HepG2 (cell line): ENCODE data around the gene ZBTB2. TPM values are rescaled to one million over a fixed set of nuclear protein-coding genes. Genes with fewer than 3 reads are reported as not detected.

ENCODE experiments used
- ATAC-seq: fragments of 200-7000 bp; cut with Tn5 transposase; 3 replicates; pipeline ENCODE4 v1.9.1; 2020; ENCODE audit warnings: mild to moderate bottlenecking, moderate library complexity
- BruUV-seq: library from RNA; stranded (reverse); fragments of 400-500 nt; replicated peaks from 2 replicates; lab custom pipeline; 2021; lab: Mats Ljungman, UMichigan
- CTCF ChIA-PET: fragments of 300-600 bp; formaldehyde crosslinking; extraction: SDS; loops from one replicate; lab custom pipeline; 2021; ENCODE audit warnings: low total read pairs, inconsistent platforms, low intra/inter-chr PET ratio; lab: Yijun Ruan, JAX
- POLR2A ChIA-PET: fragments of 350-600 bp; sonication (Branson Sonifier 250); formaldehyde crosslinking; loops from one replicate; lab custom pipeline; 2020; ENCODE audit warnings: antibody characterized with exemption, inconsistent platforms; lab: Yijun Ruan, JAX
- DNase-seq: peaks from one replicate; pipeline ENCODE4 v3.0.0-alpha.2; 2015; ENCODE audit warnings: low spot score
- FAIRE-seq: peaks from 3 replicates; lab custom pipeline; 2011; peaks lifted over from hg19 to GRCh38; lab: Jason Lieb, UNC
- H2AFZ ChIP-seq: one replicate; pipeline ENCODE4 v1.6.1; 2011; ENCODE audit warnings: low read length, inconsistent platforms
- H3K27ac ChIP-seq: fragments of 300-600 bp; 3 replicates; pipeline ENCODE4 v1.8.0; 2011; ENCODE audit warnings: mixed run types, mild to moderate bottlenecking, mixed read lengths, low read length, inconsistent platforms; ENCODE audit not compliant: insufficient read depth; ENCODE audit errors: extremely low read length
- H3K27me3 ChIP-seq, 2 experiments: fragments of 200-600 bp in 1 of 2; 2 replicates in 1 of 2; 3 replicates in 1 of 2; pipeline versions ENCODE4 v1.6.0 to v1.8.0; 2011; ENCODE audit warnings: low read length in 2 of 2, mild to moderate bottlenecking in 2 of 2, moderate library complexity in 2 of 2, inconsistent platforms in 1 of 2; ENCODE audit not compliant: insufficient read depth in 2 of 2, control insufficient read depth in 1 of 2
- H3K36me3 ChIP-seq, 2 experiments: fragments of 200-600 bp in 1 of 2; replicated peaks in 1 of 2; 2 replicates in 1 of 2; 3 replicates in 1 of 2; pipeline versions ENCODE4 v1.5.1 to v1.8.0; 2011; ENCODE audit warnings: low read length in 2 of 2, inconsistent platforms in 1 of 2; ENCODE audit not compliant: insufficient read depth in 2 of 2, control insufficient read depth in 1 of 2
- H3K4me1 ChIP-seq: 2 replicates; pipeline ENCODE4 v1.5.1; 2012; ENCODE audit warnings: low read length, inconsistent platforms; ENCODE audit not compliant: insufficient read depth
- H3K4me2 ChIP-seq: 2 replicates; pipeline ENCODE4 v1.6.0; 2011; ENCODE audit warnings: low read depth, low read length, inconsistent platforms
- H3K4me3 ChIP-seq, 3 experiments: fragments of 200-600 bp in 1 of 3; sonication (generic), shearing (Covaris generic) in 1 of 3; replicated peaks in 1 of 3; 2 replicates each; pipeline ENCODE4 v1.5.1; 2011 to 2016; ENCODE audit warnings: low read length in 3 of 3, inconsistent platforms in 2 of 3, low read depth in 2 of 3, mild to moderate bottlenecking in 2 of 3, control low read depth in 1 of 3, mixed read lengths in 1 of 3; ENCODE audit not compliant: insufficient read depth in 1 of 3
- H3K79me2 ChIP-seq: one replicate; pipeline ENCODE4 v1.6.1; 2011; ENCODE audit warnings: low read length, inconsistent platforms; ENCODE audit not compliant: insufficient read depth
- H3K9ac ChIP-seq: 2 replicates; pipeline ENCODE4 v1.6.0; 2011; ENCODE audit warnings: mild to moderate bottlenecking, low read depth, low read length, inconsistent platforms; ENCODE audit not compliant: insufficient read depth
- H3K9me3 ChIP-seq: 2 replicates; pipeline ENCODE4 v1.5.1; 2012; ENCODE audit warnings: mild to moderate bottlenecking, low read length
- H4K20me1 ChIP-seq: 2 replicates; pipeline ENCODE4 v1.6.0; 2011; ENCODE audit warnings: inconsistent platforms, mild to moderate bottlenecking, low read length, moderate library complexity; ENCODE audit not compliant: insufficient read depth
- EP300 ChIP-seq, 3 experiments: sonication (generic) in 1 of 3; formaldehyde crosslinking in 1 of 3; IDR thresholded peaks; 2 replicates each; pipeline versions ENCODE4 v1.5.1 to v1.6.1; 2011 to 2020; ENCODE audit warnings: low read depth in 2 of 3, low read length in 2 of 3, borderline replicate concordance in 1 of 3, improper control_type of control experiment in 1 of 3, mild to moderate bottlenecking in 1 of 3, missing genetic modification reagents in 1 of 3, moderate library complexity in 1 of 3
- FOSL1 ChIP-seq: sonication (generic); formaldehyde crosslinking; IDR thresholded peaks from 2 replicates; pipeline ENCODE4 v1.9.0; 2021; ENCODE audit warnings: missing genetic modification reagents, borderline replicate concordance
- FOSL2 ChIP-seq: sonication (generic); formaldehyde crosslinking; IDR thresholded peaks from 2 replicates; pipeline ENCODE4 v1.4.0; 2020; ENCODE audit warnings: missing genetic modification reagents
- FOXA3 ChIP-seq: IDR thresholded peaks from 2 replicates; pipeline ENCODE4 v1.6.1; 2016; ENCODE audit warnings: missing genetic modification reagents, missing compliant biosample characterization
- GLI4 ChIP-seq: sonication (generic); formaldehyde crosslinking; IDR thresholded peaks from 2 replicates; pipeline ENCODE4 v1.5.1; 2020; ENCODE audit warnings: missing genetic modification reagents, mild to moderate bottlenecking, moderate library complexity, borderline replicate concordance
- HDAC2 ChIP-seq: sonication (generic); formaldehyde crosslinking; IDR thresholded peaks from 2 replicates; pipeline ENCODE4 v1.4.0; 2020; ENCODE audit warnings: missing genetic modification reagents
- KLF16 ChIP-seq, 2 experiments: sonication (generic) in 1 of 2; formaldehyde crosslinking in 1 of 2; IDR thresholded peaks; 2 replicates each; pipeline versions ENCODE4 v1.6.1 to v1.8.0; 2016 to 2023; ENCODE audit warnings: missing genetic modification reagents in 2 of 2, missing compliant biosample characterization in 1 of 2
- NCOA1 ChIP-seq: sonication (generic); formaldehyde crosslinking; IDR thresholded peaks from 2 replicates; pipeline ENCODE4 v1.9.0; 2021; ENCODE audit warnings: missing genetic modification reagents
- SMYD3 ChIP-seq: sonication (generic); formaldehyde crosslinking; IDR thresholded peaks from 2 replicates; pipeline ENCODE4 v1.8.1; 2023; ENCODE audit warnings: mild to moderate bottlenecking, missing genetic modification reagents
- ZBTB38 ChIP-seq: sonication (generic); formaldehyde crosslinking; IDR thresholded peaks from 2 replicates; pipeline ENCODE4 v1.5.1; 2020; ENCODE audit warnings: mild to moderate bottlenecking, missing genetic modification reagents
- ZNF12 ChIP-seq: sonication (generic); formaldehyde crosslinking; IDR thresholded peaks from 2 replicates; pipeline ENCODE4 v1.5.0; 2020; ENCODE audit warnings: missing genetic modification reagents
- ZNF614 ChIP-seq: IDR thresholded peaks from 2 replicates; pipeline ENCODE4 v1.6.1; 2018; ENCODE audit warnings: missing biosample characterization, missing genetic modification reagents, inconsistent platforms, borderline replicate concordance
- in situ Hi-C: cut with HindIII; loops from 2 replicates; pipeline ENCODE4 v1.10.0; 2017; ENCODE audit warnings: low pct_unique_long_range_greater_than_20kb; ENCODE audit not compliant: extremely low pct_ligation_motif_present
- intact Hi-C: fragments of 100-400 bp; cut with micrococcal nuclease; formaldehyde crosslinking; loops from one replicate; pipeline ENCODE4 v1.10.0; 2022; ENCODE audit not compliant: unreplicated experiment
- polyA plus RNA-seq, 8 experiments: library from polyadenylated mRNA; depleted of rRNA in 3 of 8; stranded (reverse) in 7 of 8; unstranded in 1 of 8; fragments of >200 nt; fragmentation: Illumina TruSeq in 4 of 8; extraction: Trizol in 4 of 8; gene quantifications; 2 replicates each; pipeline versions ENCODE4 v1.2.1 to v1.2.3, GENCODE V29; 2011 to 2016; ENCODE audit warnings: low read depth in 4 of 8, missing spikeins in 1 of 8, mixed read lengths in 1 of 8; ENCODE audit not compliant: insufficient read depth in 1 of 8
- total RNA-seq, 5 experiments: library from RNA; depleted of rRNA; stranded (reverse); fragments of >200 nt; fragmentation: Illumina TruSeq; extraction: Trizol; gene quantifications; 2 replicates each; pipeline ENCODE4 v1.2.3, GENCODE V29; 2016; ENCODE audit warnings: low read depth in 1 of 5
- TF ChIP-seq, protein P1 (sequence below): IDR thresholded peaks from 2 replicates; pipeline ENCODE4 v1.6.1; 2012; ENCODE audit warnings: low read depth, low read length, improper control_type of control experiment
- TF ChIP-seq, protein P2 (sequence below): IDR thresholded peaks from 2 replicates; pipeline ENCODE4 v1.6.1; 2012; ENCODE audit warnings: inconsistent platforms
- TF ChIP-seq, protein P3 (sequence below): IDR thresholded peaks from 2 replicates; pipeline ENCODE4 v1.6.1; 2016; ENCODE audit warnings: missing genetic modification reagents, missing compliant biosample characterization

Gene ZBTB2
- total and polyA plus RNA-seq, 2 of the 13 experiments (the other 11 are each of a cell fraction or from before 2014, with no cell fraction given): 15.4 to 22.8 TPM

DNA sequence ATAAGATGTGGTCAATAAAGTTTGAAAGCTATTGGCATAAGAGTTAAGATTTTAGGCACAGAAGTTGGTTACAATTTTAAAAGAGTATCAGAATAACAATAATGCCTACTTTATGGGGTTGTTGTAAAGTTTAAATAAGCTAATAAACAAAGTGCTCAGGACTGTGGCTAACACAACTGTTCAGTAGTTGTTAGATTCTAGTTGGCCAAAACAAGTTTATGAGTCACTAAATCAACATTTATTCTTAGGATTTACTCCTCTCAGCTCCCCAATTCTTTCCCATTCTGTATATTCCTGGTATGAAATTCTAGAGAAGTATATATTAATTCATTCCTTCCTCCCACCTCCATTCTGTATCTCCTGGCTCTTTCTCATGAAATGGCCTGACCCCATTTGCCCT is 46.0 kb upstream of the ZBTB2 start:
- BruUV-seq: no TSS peak
- peaks cover 73% of the 10 kb centered on the region for H3K79me2 ChIP-seq
- H3K9me3 ChIP-seq: no peaks in the 10 kb centered on the region
- DNase-seq: no peak
- no peak for TF ChIP-seq GLI4
- TF ChIP-seq, protein P1, sequence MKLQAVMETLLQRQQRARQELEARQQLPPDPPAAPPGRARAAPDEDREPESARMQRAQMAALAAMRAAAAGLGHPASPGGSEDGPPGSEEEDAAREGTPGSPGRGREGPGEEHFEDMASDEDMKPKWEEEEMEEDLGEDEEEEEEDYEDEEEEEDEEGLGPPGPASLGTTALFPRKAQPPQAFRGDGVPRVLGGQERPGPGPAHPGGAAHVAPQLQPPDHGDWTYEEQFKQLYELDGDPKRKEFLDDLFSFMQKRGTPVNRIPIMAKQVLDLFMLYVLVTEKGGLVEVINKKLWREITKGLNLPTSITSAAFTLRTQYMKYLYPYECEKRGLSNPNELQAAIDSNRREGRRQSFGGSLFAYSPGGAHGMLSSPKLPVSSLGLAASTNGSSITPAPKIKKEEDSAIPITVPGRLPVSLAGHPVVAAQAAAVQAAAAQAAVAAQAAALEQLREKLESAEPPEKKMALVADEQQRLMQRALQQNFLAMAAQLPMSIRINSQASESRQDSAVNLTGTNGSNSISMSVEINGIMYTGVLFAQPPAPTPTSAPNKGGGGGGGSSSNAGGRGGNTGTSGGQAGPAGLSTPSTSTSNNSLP: 0 out of 2 replicates have a peak, but pooled peaks have one; percentile 9
- TF ChIP-seq ZBTB38 (CRISPR knock-in tag): no peak
- TF ChIP-seq ZNF614 (CRISPR knock-in tag): no peak
- TF ChIP-seq NCOA1: no peak
- TF ChIP-seq HDAC2 (CRISPR knock-in tag): no peak
- 0 out of 2 replicates have a peak, but pooled peaks have one; percentile 12 for TF ChIP-seq SMYD3
- TF ChIP-seq ZNF12 (CRISPR knock-in tag): 0 out of 2 replicates have a peak, but pooled peaks have one; percentile 21
- TF ChIP-seq, protein P2, sequence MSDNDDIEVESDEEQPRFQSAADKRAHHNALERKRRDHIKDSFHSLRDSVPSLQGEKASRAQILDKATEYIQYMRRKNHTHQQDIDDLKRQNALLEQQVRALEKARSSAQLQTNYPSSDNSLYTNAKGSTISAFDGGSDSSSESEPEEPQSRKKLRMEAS: no peak
- TF ChIP-seq, protein P3, sequence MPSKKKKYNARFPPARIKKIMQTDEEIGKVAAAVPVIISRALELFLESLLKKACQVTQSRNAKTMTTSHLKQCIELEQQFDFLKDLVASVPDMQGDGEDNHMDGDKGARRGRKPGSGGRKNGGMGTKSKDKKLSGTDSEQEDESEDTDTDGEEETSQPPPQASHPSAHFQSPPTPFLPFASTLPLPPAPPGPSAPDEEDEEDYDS (CRISPR knock-in tag): no peak
- TF ChIP-seq KLF16 (CRISPR knock-in tag; IDR thresholded peaks at IDR 0.05): peak in 1 of 2 experiments; percentile 20; a peak in 1 of 4 replicates
- 0 out of 2 replicates have a peak, but pooled peaks have one; percentile 10 for TF ChIP-seq FOXA3
- peak; percentile 42; the same call in 1 of the 2 replicates for TF ChIP-seq FOSL2 (CRISPR knock-in tag)
- peak in 1 of 2 experiments; percentile 39; a peak in 1 of 4 replicates for TF ChIP-seq EP300 (IDR thresholded peaks at IDR 0.05; ENCODE audit: low read depth in 2 of 2, low read length in 2 of 2)
- no peak for TF ChIP-seq EP300 (CRISPR knock-in tag; IDR thresholded peaks at IDR 0.05; ENCODE audit: borderline replicate concordance)
- peak; percentile 74; the same call in 1 of the 2 replicates for TF ChIP-seq FOSL1 (CRISPR knock-in tag)
- TF ChIP-seq, all 625 proteins: peak for 8
- no peak overlapping the region for H2AFZ ChIP-seq
- ChIA-PET CTCF (interaction anchor here (1.5 kb wide), 1 partner anchor 38 kb away, joined by 3 read pairs; no protein-coding TSS in a partner anchor), POLR2A (interaction anchor here (0.7 to 2.9 kb wide), 6 partner anchors 9 to 864 kb away, joined by 3 to 32 read pairs (median 3); partner anchors contain the start of gene RMND1)
- peak overlapping the region; percentile 67 for H3K27ac ChIP-seq
- no peaks in the 10 kb centered on the region for H3K27me3 ChIP-seq
- peak overlapping the region; percentile 7; the same call in 1 of the 2 replicates for H3K9ac ChIP-seq
- in situ Hi-C loops: no loop called here
- H3K36me3 ChIP-seq: peaks cover 3 to 21% of the 10 kb centered on the region in 2 experiments
- FAIRE-seq: no peak
- peak overlapping the region in 1 of 3 experiments; percentile 11; a peak in 1 of 6 replicates for H3K4me3 ChIP-seq
- peaks cover 63% of the 10 kb centered on the region for H3K4me1 ChIP-seq
- peak overlapping the region; percentile 59 for H3K4me2 ChIP-seq
- ATAC-seq: peak; percentile 8; the same call in 1 of the 3 replicates
- H4K20me1 ChIP-seq: peaks cover 23% of the 10 kb centered on the region
- intact Hi-C loops: no loop called here
